NOMO-1 treated with DMSO at 0.1 percent for 48 hours (cell line): Measurements from ENCODE around the gene TRIM22.
"Not testable (repeated sequence)": the region's sequence is repeated elsewhere in the genome, so short reads cannot be mapped to it uniquely, and the experiment has no call there.

Experiments used
- DNase-seq: peaks from one replicate; lab custom pipeline; 2025; ENCODE audit not compliant: unreplicated experiment; lab: John Stamatoyannopoulos, UW

The TRIM22 gene

DNA sequence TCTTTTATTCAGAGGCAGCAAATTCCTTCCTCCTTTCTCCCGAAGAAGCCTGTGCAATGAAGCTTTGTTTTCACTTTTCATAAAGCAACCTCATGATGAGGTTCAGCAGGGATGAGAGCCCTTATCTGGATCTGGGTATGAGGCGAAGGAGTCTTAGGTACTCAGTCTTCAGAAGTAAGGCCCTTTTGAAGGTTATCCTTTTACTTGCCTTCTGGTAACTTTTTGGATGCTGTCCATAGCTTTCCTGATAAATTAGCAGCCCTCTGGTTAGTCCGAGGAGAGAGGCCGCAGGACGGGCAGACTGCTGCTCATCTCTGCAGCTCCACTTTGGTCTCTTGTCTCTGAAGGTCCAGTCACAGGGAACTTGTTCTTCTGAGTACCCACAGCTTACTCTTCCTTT is 1.1 kb downstream of the TRIM22 start:
- DNase-seq = no peak

DNA sequence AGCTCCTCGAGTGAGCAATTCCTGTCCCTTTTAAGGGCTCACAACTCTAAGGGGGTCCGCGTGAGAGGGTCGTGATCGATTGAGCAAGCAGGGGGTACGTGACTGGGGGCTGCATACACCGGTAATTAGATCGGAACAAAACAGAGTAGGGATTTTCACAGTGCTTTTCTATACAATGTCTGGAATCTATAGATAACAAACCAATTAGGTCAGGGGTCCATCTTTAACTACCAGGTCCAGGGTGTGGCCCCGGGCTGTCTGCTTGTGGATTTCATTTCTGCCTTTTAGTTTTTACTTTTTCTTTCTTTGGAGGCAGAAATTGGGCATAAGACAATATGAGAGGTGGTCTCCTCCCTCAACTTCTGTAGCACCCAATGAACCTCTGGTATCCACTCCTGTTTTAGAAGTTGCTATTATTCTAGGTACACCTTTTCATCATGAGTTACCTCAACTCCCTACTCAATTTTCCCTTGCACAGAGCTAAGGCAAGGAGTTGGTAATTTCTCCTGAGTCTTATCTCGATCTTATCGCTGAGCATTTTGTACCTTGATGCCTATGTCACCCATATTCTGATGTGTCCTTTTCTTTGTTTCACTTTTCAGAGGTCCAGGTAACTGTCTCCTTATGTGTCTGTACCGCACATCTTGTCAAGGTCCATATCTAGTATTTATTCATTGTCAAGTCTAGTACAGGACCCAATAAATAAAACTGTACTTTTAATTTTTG is 1.8 kb downstream of the TRIM22 start:
- not testable (repeated sequence) for DNase-seq

DNA sequence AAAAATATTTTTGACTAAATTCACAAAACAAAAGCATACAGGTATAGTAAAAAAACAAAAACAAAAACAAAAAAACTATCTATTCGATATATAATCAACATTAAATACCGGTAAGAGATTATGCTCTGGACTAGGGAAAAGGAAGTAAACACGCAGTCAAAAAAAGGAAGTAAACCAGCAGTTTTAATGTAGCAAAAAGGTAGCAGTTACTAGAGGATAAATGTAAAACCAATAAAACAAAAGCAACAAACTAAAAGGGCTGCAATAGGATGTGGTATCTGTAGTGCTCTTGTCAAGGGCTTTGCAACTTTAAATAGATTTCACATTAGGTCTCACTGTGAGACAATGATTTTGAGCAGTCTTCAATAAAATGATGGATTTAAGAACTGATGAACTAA is 2.4 kb downstream of the TRIM22 start:
- peak; percentile 67 for DNase-seq

DNA sequence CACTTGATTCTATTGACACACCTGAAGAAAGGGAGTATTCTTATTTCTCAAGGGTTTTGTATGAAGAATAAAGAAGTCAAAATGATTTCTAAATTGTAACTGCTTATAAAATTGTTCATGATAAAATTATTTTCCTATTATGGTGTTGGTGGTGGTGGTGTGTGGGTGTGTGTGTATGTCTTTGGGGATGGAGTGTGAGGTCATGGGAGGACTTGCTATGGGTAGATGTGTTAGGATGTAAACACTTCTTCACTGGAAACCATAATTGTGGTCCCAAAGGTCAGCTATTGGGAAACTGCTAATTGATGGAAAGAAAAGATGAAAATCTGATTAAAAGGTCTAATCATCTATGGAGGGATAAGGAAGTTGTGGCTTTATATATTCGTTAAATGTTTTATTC is 5.1 kb downstream of the TRIM22 start:
- DNase-seq = no peak

- DNase-seq = no peak
Observed at GRCh38 chr11:5695580-5695979, 6.0 kb downstream of the TRIM22 start.

- DNase-seq = no peak
Observed at GRCh38 chr11:5696210-5696609, 6.6 kb downstream of the TRIM22 start.

DNA sequence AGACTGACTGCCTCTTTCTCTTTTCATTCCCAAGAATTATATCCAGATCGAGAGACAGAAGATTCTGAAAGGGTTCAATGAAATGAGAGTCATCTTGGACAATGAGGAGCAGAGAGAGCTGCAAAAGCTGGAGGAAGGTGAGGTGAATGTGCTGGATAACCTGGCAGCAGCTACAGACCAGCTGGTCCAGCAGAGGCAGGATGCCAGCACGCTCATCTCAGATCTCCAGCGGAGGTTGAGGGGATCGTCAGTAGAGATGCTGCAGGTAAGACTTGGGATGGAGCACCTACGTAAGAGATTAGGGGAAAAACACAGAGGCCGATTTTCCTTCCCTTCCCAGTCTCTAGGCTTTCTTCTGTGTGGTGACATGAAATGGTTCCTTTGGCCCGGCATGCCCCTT is 8.7 kb downstream of the TRIM22 start:
- DNase-seq = no peak

GRCh38 chr11:5700421-5701054 is 10.9 kb downstream of the TRIM22 start:
- DNase-seq = peak; percentile 29

DNA sequence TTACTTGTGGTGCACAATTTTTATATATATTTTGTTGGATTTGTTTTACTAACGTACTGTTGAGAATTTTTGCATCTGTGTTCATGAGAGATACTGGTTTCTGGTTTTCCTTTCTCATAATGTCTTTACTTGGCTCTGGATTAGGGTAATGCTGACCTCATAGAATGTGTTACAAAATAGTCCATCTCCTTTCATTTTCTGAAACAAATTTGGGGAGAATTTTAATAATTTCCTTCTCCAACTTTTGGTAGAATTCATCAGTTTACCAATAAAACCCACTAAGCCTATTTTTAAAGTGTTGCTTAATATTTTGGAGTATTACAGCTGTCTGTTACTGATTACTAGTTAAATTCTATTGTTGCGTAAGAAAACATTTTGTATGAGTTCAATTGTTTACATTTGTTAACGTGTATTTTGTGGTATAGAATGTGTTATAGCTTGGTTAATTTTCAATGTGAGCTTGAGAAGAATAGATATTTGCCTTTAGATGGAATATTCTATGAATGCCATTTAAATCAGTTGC is 11.5 kb downstream of the TRIM22 start:
- DNase-seq = peak; percentile 36

- no peak for DNase-seq
Observed at GRCh38 chr11:5703741-5704536, 14.3 kb downstream of the TRIM22 start.

GRCh38 chr11:5705688-5706087 is 16.1 kb downstream of the TRIM22 start:
- no peak for DNase-seq

- no peak for DNase-seq
Observed at GRCh38 chr11:5712507-5712906, 22.9 kb downstream of the TRIM22 start.

DNA sequence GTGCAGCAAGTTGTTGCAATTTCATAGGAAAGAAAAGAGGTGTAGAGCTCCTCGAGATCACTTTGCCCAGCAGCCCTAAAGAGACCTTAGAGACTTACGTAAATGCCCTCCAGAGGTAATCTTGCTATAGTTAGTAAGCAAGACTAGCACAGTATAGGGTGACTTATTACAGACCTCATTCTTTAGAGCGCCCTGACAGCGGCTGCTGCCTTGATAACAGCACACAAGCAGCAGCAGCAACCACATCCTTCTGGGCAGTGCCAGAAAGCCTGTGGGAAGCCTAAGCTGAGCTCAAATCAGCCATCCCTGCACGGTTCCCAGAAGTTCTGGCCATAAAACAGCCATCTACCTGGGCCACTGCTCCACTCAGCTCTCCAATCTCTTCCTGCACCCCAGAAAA is 24.1 kb downstream of the TRIM22 start:
- no peak for DNase-seq

GRCh38 chr11:5716518-5716917 is 26.9 kb downstream of the TRIM22 start:
- DNase-seq = not testable (repeated sequence)

- no peak for DNase-seq
Observed at GRCh38 chr11:5719703-5720495, 30.3 kb downstream of the TRIM22 start.

GRCh38 chr11:5722622-5723021 is 33.0 kb downstream of the TRIM22 start:
- DNase-seq = no peak

GRCh38 chr11:5726351-5726750 is 36.8 kb downstream of the TRIM22 start:
- DNase-seq = no peak

- DNase-seq = no peak
Observed at GRCh38 chr11:5727691-5728090, 38.1 kb downstream of the TRIM22 start.

DNA sequence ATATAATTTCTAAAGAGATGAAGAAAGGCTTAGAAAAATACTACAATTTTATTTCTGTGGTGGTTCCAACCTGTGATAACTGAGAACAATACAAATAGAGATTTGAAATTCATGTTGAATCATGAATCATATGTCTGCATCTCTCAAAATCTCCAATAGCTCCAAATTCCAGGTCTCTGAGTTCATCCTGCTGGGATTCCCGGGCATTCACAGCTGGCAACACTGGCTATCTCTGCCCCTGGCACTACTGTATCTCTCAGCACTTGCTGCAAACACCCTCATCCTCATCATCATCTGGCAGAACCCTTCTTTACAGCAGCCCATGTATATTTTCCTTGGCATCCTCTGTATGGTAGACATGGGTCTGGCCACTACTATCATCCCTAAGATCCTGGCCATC is 46.8 kb downstream of the TRIM22 start, which contains the start of gene OR56B1:
TSS of gene OR56B1 (plus strand) at position 53 of the 400 bp plus-strand sequence. CDS start at position 122, 69 bp downstream.
- DNase-seq = no peak

DNA sequence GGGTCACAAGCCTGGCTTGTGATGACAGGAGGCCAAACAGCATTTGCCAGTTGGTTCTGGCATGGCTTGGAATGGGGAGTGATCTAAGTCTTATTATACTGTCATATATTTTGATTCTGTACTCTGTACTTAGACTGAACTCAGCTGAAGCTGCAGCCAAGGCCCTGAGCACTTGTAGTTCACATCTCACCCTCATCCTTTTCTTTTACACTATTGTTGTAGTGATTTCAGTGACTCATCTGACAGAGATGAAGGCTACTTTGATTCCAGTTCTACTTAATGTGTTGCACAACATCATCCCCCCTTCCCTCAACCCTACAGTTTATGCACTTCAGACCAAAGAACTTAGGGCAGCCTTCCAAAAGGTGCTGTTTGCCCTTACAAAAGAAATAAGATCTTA is 47.5 kb downstream of the TRIM22 start:
- DNase-seq = no peak
